NCI-H446 treated with DMSO at 0.1 percent for 48 hours (cell line): ENCODE measurements around the gene TRIM66.

Source experiments
- DNase-seq: peaks from one replicate; lab custom pipeline; 2025; lab: John Stamatoyannopoulos, UW

TRIM66 gene

DNA sequence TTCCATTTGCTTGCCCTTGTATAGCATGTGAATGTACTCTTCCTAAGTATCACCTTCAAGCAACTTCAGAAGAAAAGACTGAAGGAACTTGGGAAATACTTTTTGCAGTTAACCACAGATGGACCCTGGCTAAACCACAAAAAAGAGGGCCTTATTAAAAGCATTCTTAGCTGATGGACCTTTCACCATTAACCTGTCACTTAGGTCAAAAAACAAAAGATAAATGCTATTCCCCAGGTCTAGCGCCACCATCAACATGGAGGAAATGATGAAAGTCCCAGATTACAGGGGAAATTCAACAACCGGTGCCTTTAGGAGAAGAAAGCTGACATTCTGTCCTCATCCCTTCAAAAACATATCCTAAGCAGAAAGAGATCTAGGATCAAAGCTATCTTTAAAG lies 117.9 kb downstream of the TRIM66 start:
- DNase-seq, result no peak
